ENCODE results near the gene MAMDC4.

DNA sequence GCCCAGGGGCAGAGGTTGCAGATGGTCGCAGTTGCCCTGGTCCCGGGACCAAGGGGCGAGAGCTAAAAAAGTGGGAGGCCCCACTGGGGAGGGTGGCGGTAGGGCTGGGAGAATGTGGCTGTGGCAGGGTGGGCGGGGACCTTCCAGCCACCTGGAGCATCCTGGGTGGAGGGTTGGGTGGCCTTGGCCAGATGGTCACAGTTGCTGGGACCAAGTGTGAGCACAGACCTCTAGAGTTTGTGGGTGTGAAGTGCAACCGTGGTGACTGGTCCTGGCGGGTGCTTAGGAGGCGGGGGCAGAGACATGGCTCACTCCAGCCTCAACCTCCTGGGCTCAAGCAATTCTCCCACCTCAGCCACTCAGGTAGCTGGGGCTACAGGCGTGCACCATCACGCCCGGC is 28.5 kb downstream of the MAMDC4 start:
- TF ChIP-seq POLR2A (IDR thresholded peaks at IDR 0.05) (no peak), POLR2AphosphoS5 (IDR thresholded peaks at IDR 0.05) (no peak)
- TF ChIP-seq, protein P1, sequence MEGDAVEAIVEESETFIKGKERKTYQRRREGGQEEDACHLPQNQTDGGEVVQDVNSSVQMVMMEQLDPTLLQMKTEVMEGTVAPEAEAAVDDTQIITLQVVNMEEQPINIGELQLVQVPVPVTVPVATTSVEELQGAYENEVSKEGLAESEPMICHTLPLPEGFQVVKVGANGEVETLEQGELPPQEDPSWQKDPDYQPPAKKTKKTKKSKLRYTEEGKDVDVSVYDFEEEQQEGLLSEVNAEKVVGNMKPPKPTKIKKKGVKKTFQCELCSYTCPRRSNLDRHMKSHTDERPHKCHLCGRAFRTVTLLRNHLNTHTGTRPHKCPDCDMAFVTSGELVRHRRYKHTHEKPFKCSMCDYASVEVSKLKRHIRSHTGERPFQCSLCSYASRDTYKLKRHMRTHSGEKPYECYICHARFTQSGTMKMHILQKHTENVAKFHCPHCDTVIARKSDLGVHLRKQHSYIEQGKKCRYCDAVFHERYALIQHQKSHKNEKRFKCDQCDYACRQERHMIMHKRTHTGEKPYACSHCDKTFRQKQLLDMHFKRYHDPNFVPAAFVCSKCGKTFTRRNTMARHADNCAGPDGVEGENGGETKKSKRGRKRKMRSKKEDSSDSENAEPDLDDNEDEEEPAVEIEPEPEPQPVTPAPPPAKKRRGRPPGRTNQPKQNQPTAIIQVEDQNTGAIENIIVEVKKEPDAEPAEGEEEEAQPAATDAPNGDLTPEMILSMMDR (IDR thresholded peaks at IDR 0.05) = no peak

Measured in prostate gland (tissue), 2 donors.